HepG2 (cell line): ENCODE data around the gene FNDC3A. TPM values are rescaled to one million over a fixed set of nuclear protein-coding genes. Genes with fewer than 3 reads are reported as not detected.
A peak's percentile ranks its signal among the peaks of the same experiment; 100 is the strongest.

ENCODE experiments used
- CHD2 ChIP-seq: IDR thresholded peaks from 2 replicates; pipeline ENCODE4 v1.6.1; 2011; ENCODE audit warnings: low read depth, low read length, improper control_type of control experiment
- DNMT1 ChIP-seq: sonication (generic); formaldehyde crosslinking; IDR thresholded peaks from 2 replicates; pipeline ENCODE4 v1.5.1; 2020; ENCODE audit warnings: mild to moderate bottlenecking, missing genetic modification reagents
- ESRRA ChIP-seq: sonication (generic); formaldehyde crosslinking; IDR thresholded peaks from 2 replicates; pipeline ENCODE4 v1.5.1; 2020; ENCODE audit warnings: mild to moderate bottlenecking, low read depth, missing genetic modification reagents
- FOXM1 ChIP-seq: sonication (generic); formaldehyde crosslinking; IDR thresholded peaks from 2 replicates; pipeline ENCODE4 v1.5.0; 2020; ENCODE audit warnings: missing genetic modification reagents
- GABPB1 ChIP-seq: IDR thresholded peaks from 2 replicates; pipeline ENCODE4 v1.6.1; 2016; ENCODE audit warnings: mild to moderate bottlenecking, missing genetic modification reagents, moderate library complexity, missing compliant biosample characterization
- KLF9 ChIP-seq: IDR thresholded peaks from 2 replicates; pipeline ENCODE4 v1.6.1; 2016; ENCODE audit warnings: low read depth
- MBNL3 ChIP-seq: fragments of 250-450 bp; sonication (Bioruptor Pico); conservative IDR thresholded peaks from 2 replicates; pipeline ENCODE4 v1.8.0; 2022; ENCODE audit warnings: mild to moderate bottlenecking, inconsistent platforms
- MED1 ChIP-seq: sonication (generic); formaldehyde crosslinking; IDR thresholded peaks from 2 replicates; pipeline ENCODE4 v1.4.0; 2020; ENCODE audit warnings: missing genetic modification reagents
- NFYC ChIP-seq: IDR thresholded peaks from 2 replicates; pipeline ENCODE4 v1.6.1; 2016; ENCODE audit warnings: missing genetic modification reagents, missing compliant biosample characterization
- NR1H2 ChIP-seq: sonication (generic); formaldehyde crosslinking; IDR thresholded peaks from 2 replicates; pipeline ENCODE4 v1.8.1; 2022; ENCODE audit warnings: low read depth, missing genetic modification reagents, borderline replicate concordance
- POLR2G ChIP-seq: fragments of 200-400 bp; formaldehyde crosslinking; IDR thresholded peaks from 2 replicates; pipeline ENCODE4 v1.6.1; 2018; ENCODE audit warnings: mild to moderate bottlenecking, low read depth, low read length, moderate library complexity
- RBFOX2 ChIP-seq: fragments of 200-400 bp; formaldehyde crosslinking; IDR thresholded peaks from 2 replicates; pipeline ENCODE4 v1.6.1; 2017; ENCODE audit warnings: low read depth, mild to moderate bottlenecking, low read length
- RBM39 ChIP-seq: fragments of 200-400 bp; formaldehyde crosslinking; IDR thresholded peaks from one replicate; pipeline ENCODE4 v1.6.1; 2018; ENCODE audit warnings: antibody characterized with exemption, mild to moderate bottlenecking, low read depth, low read length; ENCODE audit not compliant: poor library complexity, severe bottlenecking
- SP4 ChIP-seq: sonication (generic); formaldehyde crosslinking; IDR thresholded peaks from 2 replicates; pipeline ENCODE4 v1.8.1; 2023; ENCODE audit warnings: mild to moderate bottlenecking, missing genetic modification reagents
- SPEN ChIP-seq: sonication (generic); formaldehyde crosslinking; IDR thresholded peaks from 2 replicates; pipeline ENCODE4 v1.5.1; 2020; ENCODE audit warnings: low read depth, mild to moderate bottlenecking, missing genetic modification reagents
- TAF15 ChIP-seq: fragments of 200-400 bp; formaldehyde crosslinking; IDR thresholded peaks from one replicate; pipeline ENCODE4 v1.6.1; 2018; ENCODE audit warnings: mild to moderate bottlenecking, low read depth, low read length; ENCODE audit not compliant: poor library complexity, severe bottlenecking
- TCF12 ChIP-seq, 2 experiments: fragments of 450-650 bp in 1 of 2; sonication (generic) in 1 of 2; formaldehyde crosslinking in 1 of 2; IDR thresholded peaks; 2 replicates each; pipeline versions ENCODE4 v1.6.1 to v1.8.0; 2017 to 2022; ENCODE audit warnings: antibody characterized with exemption in 1 of 2, mild to moderate bottlenecking in 1 of 2, missing genetic modification reagents in 1 of 2, moderate library complexity in 1 of 2
- XBP1 ChIP-seq: sonication (generic); formaldehyde crosslinking; IDR thresholded peaks from 2 replicates; pipeline ENCODE4 v1.5.0; 2020; ENCODE audit warnings: missing genetic modification reagents
- ZBTB43 ChIP-seq: sonication (generic); formaldehyde crosslinking; conservative IDR thresholded peaks from 2 replicates; pipeline ENCODE4 v1.4.0; 2020; ENCODE audit warnings: missing genetic modification reagents
- ZC3H4 ChIP-seq: sonication (generic); formaldehyde crosslinking; IDR thresholded peaks from 2 replicates; pipeline ENCODE4 v1.4.0; 2020; ENCODE audit warnings: missing genetic modification reagents, borderline replicate concordance
- ZFP37 ChIP-seq: sonication (generic); formaldehyde crosslinking; IDR thresholded peaks from 2 replicates; pipeline ENCODE4 v1.4.0; 2020; ENCODE audit warnings: missing genetic modification reagents, borderline replicate concordance
- ZNF124 ChIP-seq: sonication (generic); formaldehyde crosslinking; IDR thresholded peaks from 2 replicates; pipeline ENCODE4 v1.4.0; 2020; ENCODE audit warnings: missing genetic modification reagents
- ZNF333 ChIP-seq: sonication (generic); formaldehyde crosslinking; IDR thresholded peaks from 2 replicates; pipeline ENCODE4 v1.4.0; 2020; ENCODE audit warnings: mild to moderate bottlenecking, missing genetic modification reagents, borderline replicate concordance
- ZNF468 ChIP-seq: sonication (generic); formaldehyde crosslinking; IDR thresholded peaks from 2 replicates; pipeline ENCODE4 v1.8.0; 2022; ENCODE audit warnings: mild to moderate bottlenecking, moderate library complexity, missing genetic modification reagents
- ZNF501 ChIP-seq: sonication (generic); formaldehyde crosslinking; IDR thresholded peaks from 2 replicates; pipeline ENCODE4 v1.5.1; 2020; ENCODE audit warnings: mild to moderate bottlenecking, moderate library complexity, missing genetic modification reagents
- ZNF558 ChIP-seq: sonication (generic); formaldehyde crosslinking; IDR thresholded peaks from 2 replicates; pipeline ENCODE4 v1.9.0; 2022; ENCODE audit warnings: mild to moderate bottlenecking, missing genetic modification reagents, borderline replicate concordance
- ZNF761 ChIP-seq: sonication (generic); formaldehyde crosslinking; conservative IDR thresholded peaks from 2 replicates; pipeline ENCODE4 v1.4.0; 2020; ENCODE audit warnings: mild to moderate bottlenecking, missing genetic modification reagents
- ZNF891 ChIP-seq: sonication (generic); formaldehyde crosslinking; IDR thresholded peaks from 2 replicates; pipeline ENCODE4 v1.5.0; 2020; ENCODE audit warnings: mild to moderate bottlenecking, missing genetic modification reagents
- polyA plus RNA-seq, 8 experiments: library from polyadenylated mRNA; depleted of rRNA in 3 of 8; stranded (reverse) in 7 of 8; unstranded in 1 of 8; fragments of >200 nt; fragmentation: Illumina TruSeq in 4 of 8; extraction: Trizol in 4 of 8; gene quantifications; 2 replicates each; pipeline versions ENCODE4 v1.2.1 to v1.2.3, GENCODE V29; 2011 to 2016; ENCODE audit warnings: low read depth in 4 of 8, missing spikeins in 1 of 8, mixed read lengths in 1 of 8; ENCODE audit not compliant: insufficient read depth in 1 of 8
- total RNA-seq, 5 experiments: library from RNA; depleted of rRNA; stranded (reverse); fragments of >200 nt; fragmentation: Illumina TruSeq; extraction: Trizol; gene quantifications; 2 replicates each; pipeline ENCODE4 v1.2.3, GENCODE V29; 2016; ENCODE audit warnings: low read depth in 1 of 5
- TF ChIP-seq, protein P1 (sequence below): sonication (generic); formaldehyde crosslinking; IDR thresholded peaks from 2 replicates; pipeline ENCODE4 v1.4.0; 2020; ENCODE audit warnings: missing genetic modification reagents, mild to moderate bottlenecking, borderline replicate concordance

The FNDC3A gene
- total and polyA plus RNA-seq, 2 of the 13 experiments (the other 11 are each of a cell fraction or from before 2014, with no cell fraction given): 36.7 to 39.3 TPM

DNA sequence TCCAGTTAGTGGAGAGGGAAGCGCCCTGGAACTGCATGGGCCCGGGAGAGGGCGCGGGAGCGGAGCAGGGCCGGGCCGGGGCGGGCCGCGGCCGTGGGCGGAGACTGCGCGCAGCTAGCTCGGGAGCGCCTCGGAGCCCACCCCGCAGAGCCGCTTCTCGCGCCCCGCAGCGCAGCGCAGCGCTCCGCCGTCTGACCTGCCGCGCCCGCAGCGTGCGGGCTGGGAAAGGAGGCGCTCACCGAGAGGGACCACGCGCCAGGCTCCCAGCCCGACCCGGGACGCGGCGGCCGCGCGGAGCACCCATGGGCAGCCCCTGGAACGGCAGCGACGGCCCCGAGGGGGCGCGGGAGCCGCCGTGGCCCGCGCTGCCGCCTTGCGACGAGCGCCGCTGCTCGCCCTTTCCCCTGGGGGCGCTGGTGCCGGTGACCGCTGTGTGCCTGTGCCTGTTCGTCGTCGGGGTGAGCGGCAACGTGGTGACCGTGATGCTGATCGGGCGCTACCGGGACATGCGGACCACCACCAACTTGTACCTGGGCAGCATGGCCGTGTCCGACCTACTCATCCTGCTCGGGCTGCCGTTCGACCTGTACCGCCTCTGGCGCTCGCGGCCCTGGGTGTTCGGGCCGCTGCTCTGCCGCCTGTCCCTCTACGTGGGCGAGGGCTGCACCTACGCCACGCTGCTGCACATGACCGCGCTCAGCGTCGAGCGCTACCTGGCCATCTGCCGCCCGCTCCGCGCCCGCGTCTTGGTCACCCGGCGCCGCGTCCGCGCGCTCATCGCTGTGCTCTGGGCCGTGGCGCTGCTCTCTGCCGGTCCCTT lies 244.5 kb downstream of the FNDC3A start, which contains the start of gene MLNR (continued):
- TF ChIP-seq, protein P1, sequence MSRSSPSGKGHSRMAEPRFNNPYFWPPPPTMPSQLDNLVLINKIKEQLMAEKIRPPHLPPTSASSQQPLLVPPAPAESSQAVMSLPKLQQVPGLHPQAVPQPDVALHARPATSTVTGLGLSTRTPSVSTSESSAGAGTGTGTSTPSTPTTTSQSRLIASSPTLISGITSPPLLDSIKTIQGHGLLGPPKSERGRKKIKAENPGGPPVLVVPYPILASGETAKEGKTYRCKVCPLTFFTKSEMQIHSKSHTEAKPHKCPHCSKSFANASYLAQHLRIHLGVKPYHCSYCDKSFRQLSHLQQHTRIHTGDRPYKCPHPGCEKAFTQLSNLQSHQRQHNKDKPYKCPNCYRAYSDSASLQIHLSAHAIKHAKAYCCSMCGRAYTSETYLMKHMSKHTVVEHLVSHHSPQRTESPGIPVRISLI (CRISPR knock-in tag): no peak; the same call in 1 of the 2 replicates
- TF ChIP-seq RBFOX2: peak; percentile 76
- no peak for TF ChIP-seq ZNF333
- no peak for TF ChIP-seq NFYC (CRISPR knock-in tag)
- 0 out of 2 replicates have a peak, but pooled peaks have one; percentile 57 for TF ChIP-seq ZNF468 (CRISPR knock-in tag)
- TF ChIP-seq SP4 (CRISPR knock-in tag): peak; percentile 32; the same call in 1 of the 2 replicates
- peak; percentile 58 for TF ChIP-seq POLR2G
- peak; percentile 54; the same call in 1 of the 2 replicates for TF ChIP-seq GABPB1 (CRISPR knock-in tag)
- TF ChIP-seq KLF9 (CRISPR knock-in tag): no peak
- no peak for TF ChIP-seq RBM39
- 0 out of 2 replicates have a peak, but pooled peaks have one; percentile 22 for TF ChIP-seq NR1H2
- TF ChIP-seq ZNF124 (CRISPR knock-in tag): no peak
- TF ChIP-seq DNMT1 (CRISPR knock-in tag): no peak
- no peak for TF ChIP-seq ZFP37
- 0 out of 2 replicates have a peak, but pooled peaks have one; percentile 53 for TF ChIP-seq ZNF761 (CRISPR knock-in tag)
- TF ChIP-seq XBP1 (CRISPR knock-in tag): no peak
- no peak for TF ChIP-seq ZNF501 (CRISPR knock-in tag)
- TF ChIP-seq ZNF558: 0 out of 2 replicates have a peak, but pooled peaks have one; percentile 45
- TF ChIP-seq TCF12 (IDR thresholded peaks at IDR 0.05): no peak
- TF ChIP-seq TCF12 (CRISPR knock-in tag; IDR thresholded peaks at IDR 0.05): no peak
- TF ChIP-seq ZC3H4 (CRISPR knock-in tag): no peak
- TF ChIP-seq SPEN (CRISPR knock-in tag): peak; percentile 28; the same call in 1 of the 2 replicates
- TF ChIP-seq MED1: peak; percentile 28; the same call in 1 of the 2 replicates
- no peak for TF ChIP-seq CHD2
- no peak for TF ChIP-seq MBNL3
- no peak for TF ChIP-seq ZNF891 (CRISPR knock-in tag)
- TF ChIP-seq ESRRA: 0 out of 2 replicates have a peak, but pooled peaks have one; percentile 50
- no peak for TF ChIP-seq FOXM1
- 0 out of 2 replicates have a peak, but pooled peaks have one; percentile 18 for TF ChIP-seq ZBTB43 (CRISPR knock-in tag)
- TF ChIP-seq TAF15: no peak
